Fibroblast of lung (primary cell): ENCODE data around the gene CEP76. TPM values are rescaled to one million over a fixed set of nuclear protein-coding genes. Genes with fewer than 3 reads are reported as not detected.

Source experiments
- DNase-seq, 2 donors: peaks; one replicate each; pipeline versions ENCODE4 v3.0.0 to v3.0.0-alpha.2; 2010; ENCODE audit warnings: low read depth in 2 of 2
- H2AFZ ChIP-seq: 2 replicates; pipeline ENCODE4 v1.5.1; 2012; ENCODE audit warnings: low read length, control low read depth, inconsistent platforms
- H3K27ac ChIP-seq: 2 replicates; pipeline ENCODE4 v1.5.1; 2011; ENCODE audit warnings: low read length, control low read depth; ENCODE audit not compliant: insufficient read depth
- H3K27me3 ChIP-seq: 2 replicates; pipeline ENCODE4 v1.5.1; 2011; ENCODE audit warnings: mild to moderate bottlenecking, low read length; ENCODE audit not compliant: control insufficient read depth, insufficient read depth
- H3K36me3 ChIP-seq: 2 replicates; pipeline ENCODE4 v1.5.1; 2011; ENCODE audit warnings: low read length; ENCODE audit not compliant: control insufficient read depth, insufficient read depth
- H3K4me1 ChIP-seq: 2 replicates; pipeline ENCODE4 v1.5.1; 2011; ENCODE audit warnings: low read length; ENCODE audit not compliant: control insufficient read depth, insufficient read depth; ENCODE audit errors: extremely low read depth
- H3K4me2 ChIP-seq: 2 replicates; pipeline ENCODE4 v1.5.1; 2011; ENCODE audit warnings: low read length, control low read depth; ENCODE audit not compliant: insufficient read depth; ENCODE audit errors: extremely low read depth
- H3K4me3 ChIP-seq, 4 experiments: fragments of 200-600 bp in 1 of 4; sonication (generic) in 1 of 4; replicated peaks in 1 of 4; 2 replicates each; pipeline ENCODE4 v1.5.1; 2011 to 2016; ENCODE audit warnings: low read length in 4 of 4, low read depth in 3 of 4, mild to moderate bottlenecking in 3 of 4, control low read depth in 2 of 4, inconsistent platforms in 1 of 4, mixed read lengths in 1 of 4; ENCODE audit not compliant: insufficient read depth in 1 of 4; ENCODE audit errors: control extremely low read depth in 1 of 4
- H3K79me2 ChIP-seq: 2 replicates; pipeline ENCODE4 v1.5.1; 2012; ENCODE audit warnings: mild to moderate bottlenecking, low read length, inconsistent platforms; ENCODE audit not compliant: control insufficient read depth, insufficient read depth
- H3K9ac ChIP-seq: 2 replicates; pipeline ENCODE4 v1.5.1; 2011; ENCODE audit warnings: mild to moderate bottlenecking, low read length, control low read depth; ENCODE audit not compliant: insufficient read depth
- H3K9me3 ChIP-seq: 2 replicates; pipeline ENCODE4 v1.5.1; 2012; ENCODE audit warnings: low read depth, low read length; ENCODE audit not compliant: control insufficient read depth, insufficient read depth
- H4K20me1 ChIP-seq: 2 replicates; pipeline ENCODE4 v1.5.1; 2011; ENCODE audit warnings: low read length; ENCODE audit not compliant: control insufficient read depth, insufficient read depth; ENCODE audit errors: extremely low read depth
- EZH2 ChIP-seq: IDR thresholded peaks from 2 replicates; pipeline ENCODE4 v1.5.1; 2012; ENCODE audit warnings: low read length, control low read depth, mild to moderate bottlenecking; ENCODE audit errors: missing control alignments
- polyA plus RNA-seq, 2 donors: library from polyadenylated mRNA; depleted of rRNA in 1 of 2; stranded (reverse) in 1 of 2; unstranded in 1 of 2; fragments of >200 nt; gene quantifications; 2 replicates each; pipeline ENCODE4 v1.2.1, GENCODE V29; 2011 to 2012; ENCODE audit warnings: missing spikeins in 1 of 2
- total RNA-seq: library from RNA; depleted of rRNA; stranded (reverse); fragments of >200 nt; gene quantifications from 2 replicates; pipeline ENCODE4 v1.2.1, GENCODE V29; 2014
- TF ChIP-seq, protein P1 (sequence below), 2 donors: IDR thresholded peaks in 1 of 2; conservative IDR thresholded peaks in 1 of 2; 1 replicate in 1 of 2; 2 replicates in 1 of 2; pipeline ENCODE4 v1.5.1; 2011 to 2012; ENCODE audit warnings: low read length in 2 of 2, control low read depth in 1 of 2, inconsistent platforms in 1 of 2, low read depth in 1 of 2, mild to moderate bottlenecking in 1 of 2

Gene CEP76
- total and polyA plus RNA-seq, 2 donors (not counting 1 experiment from before 2014, with no cell fraction given) = 5.2 to 8.1 TPM

DNA sequence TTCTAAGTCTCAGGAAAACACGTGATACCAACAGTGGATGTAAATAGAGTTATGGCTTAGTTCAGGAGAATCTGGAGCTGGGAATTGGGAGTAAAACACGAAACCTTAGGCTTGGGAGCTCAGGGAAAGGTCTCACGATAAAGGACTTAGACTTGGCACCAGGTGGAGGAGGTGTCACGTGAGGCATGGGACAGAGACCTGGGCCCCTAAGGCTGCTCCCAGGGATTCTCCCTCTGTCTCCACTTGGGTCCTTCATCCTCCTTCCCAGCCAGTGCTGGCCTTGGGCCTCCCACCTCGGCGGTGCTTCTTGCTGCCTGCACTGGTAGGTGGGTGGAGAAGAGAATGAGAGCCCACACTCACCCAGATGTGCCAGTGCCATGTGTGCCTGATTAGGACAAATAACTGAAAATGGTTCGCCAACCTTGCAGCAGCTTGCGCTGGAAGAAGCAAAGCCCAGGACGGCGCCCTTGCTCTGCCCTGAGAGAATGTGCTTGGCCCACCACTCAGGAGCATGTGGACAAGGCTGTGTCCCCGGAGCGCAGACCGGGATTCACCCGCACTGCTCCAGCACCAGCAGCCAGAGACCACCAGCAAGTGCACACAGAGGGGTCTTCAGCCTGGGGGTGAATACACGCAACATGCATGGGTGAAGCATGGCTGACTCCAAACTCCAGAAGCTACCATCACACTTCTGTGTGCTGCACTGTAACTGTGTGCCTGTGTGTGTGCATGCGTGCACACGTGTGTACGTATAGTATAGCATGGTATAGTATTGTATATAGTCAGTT, 48.4 kb upstream of the CEP76 start:
- TF ChIP-seq EZH2 = no peak
- TF ChIP-seq, protein P1, sequence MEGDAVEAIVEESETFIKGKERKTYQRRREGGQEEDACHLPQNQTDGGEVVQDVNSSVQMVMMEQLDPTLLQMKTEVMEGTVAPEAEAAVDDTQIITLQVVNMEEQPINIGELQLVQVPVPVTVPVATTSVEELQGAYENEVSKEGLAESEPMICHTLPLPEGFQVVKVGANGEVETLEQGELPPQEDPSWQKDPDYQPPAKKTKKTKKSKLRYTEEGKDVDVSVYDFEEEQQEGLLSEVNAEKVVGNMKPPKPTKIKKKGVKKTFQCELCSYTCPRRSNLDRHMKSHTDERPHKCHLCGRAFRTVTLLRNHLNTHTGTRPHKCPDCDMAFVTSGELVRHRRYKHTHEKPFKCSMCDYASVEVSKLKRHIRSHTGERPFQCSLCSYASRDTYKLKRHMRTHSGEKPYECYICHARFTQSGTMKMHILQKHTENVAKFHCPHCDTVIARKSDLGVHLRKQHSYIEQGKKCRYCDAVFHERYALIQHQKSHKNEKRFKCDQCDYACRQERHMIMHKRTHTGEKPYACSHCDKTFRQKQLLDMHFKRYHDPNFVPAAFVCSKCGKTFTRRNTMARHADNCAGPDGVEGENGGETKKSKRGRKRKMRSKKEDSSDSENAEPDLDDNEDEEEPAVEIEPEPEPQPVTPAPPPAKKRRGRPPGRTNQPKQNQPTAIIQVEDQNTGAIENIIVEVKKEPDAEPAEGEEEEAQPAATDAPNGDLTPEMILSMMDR (conservative IDR thresholded peaks at IDR 0.05 in 1 of 2, IDR thresholded peaks at IDR 0.05 in 1 of 2; ENCODE audit: low read depth in 1 of 2, low read length in 2 of 2) = no peak
- no peak overlapping the region for H3K4me2 ChIP-seq
- no peaks in the 10 kb centered on the region for H3K36me3 ChIP-seq
- DNase-seq = no peak
- no peak overlapping the region for H3K9ac ChIP-seq
- H3K27ac ChIP-seq = no peak overlapping the region
- H3K9me3 ChIP-seq = no peaks in the 10 kb centered on the region
- no peak overlapping the region for H2AFZ ChIP-seq
- no peaks in the 10 kb centered on the region for H3K79me2 ChIP-seq
- H4K20me1 ChIP-seq = no peaks in the 10 kb centered on the region
- H3K4me3 ChIP-seq = no peak overlapping the region
- no peaks in the 10 kb centered on the region for H3K27me3 ChIP-seq
- peaks cover 7% of the 10 kb centered on the region for H3K4me1 ChIP-seq

DNA sequence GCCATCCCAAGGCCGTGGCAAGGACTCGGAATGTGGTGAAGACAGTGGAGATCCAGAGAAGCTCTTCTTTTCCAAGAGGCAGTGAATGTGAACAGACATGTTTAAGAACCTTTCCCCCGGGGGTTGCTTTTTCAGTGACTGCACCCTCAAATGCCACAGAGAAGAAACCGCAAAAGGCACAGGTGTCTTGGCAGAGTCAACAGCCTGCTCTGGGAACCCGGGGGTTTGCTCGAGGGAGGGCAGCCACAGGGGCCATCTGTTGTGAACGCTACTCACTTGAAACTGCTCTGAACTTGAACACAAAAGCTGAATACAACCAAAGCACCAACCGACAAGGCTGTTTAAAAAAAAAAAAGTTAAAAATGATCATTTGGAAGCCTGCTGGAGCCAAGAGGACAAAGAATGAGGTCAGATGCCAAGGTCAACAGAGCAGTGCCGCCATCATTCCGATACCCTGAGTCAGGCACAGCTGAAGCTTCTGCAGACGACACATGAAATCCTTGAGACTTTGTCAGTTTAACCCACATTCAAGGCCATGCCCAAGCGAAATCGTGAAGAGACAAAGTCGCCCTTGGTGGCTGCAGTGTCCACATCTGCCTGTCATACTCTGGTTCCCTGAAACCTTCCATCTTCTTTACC, 47.7 kb upstream of the CEP76 start:
- Histone ChIP-seq H3K27me3 (no peaks in the 10 kb centered on the region), H3K36me3 (no peaks in the 10 kb centered on the region), H3K9ac (no peak overlapping the region), H3K4me3 (no peak overlapping the region), H3K9me3 (no peaks in the 10 kb centered on the region), H3K79me2 (no peaks in the 10 kb centered on the region), H3K4me1 (peaks cover 7% of the 10 kb centered on the region), H3K27ac (no peak overlapping the region), H4K20me1 (no peaks in the 10 kb centered on the region), H2AFZ (no peak overlapping the region), H3K4me2 (no peak overlapping the region)
- TF ChIP-seq EZH2 = no peak
- TF ChIP-seq, protein P1 (conservative IDR thresholded peaks at IDR 0.05 in 1 of 2, IDR thresholded peaks at IDR 0.05 in 1 of 2; ENCODE audit: low read depth in 1 of 2, low read length in 2 of 2) = no peak
- peak in 1 of 2 donors; percentile 39 for DNase-seq

DNA sequence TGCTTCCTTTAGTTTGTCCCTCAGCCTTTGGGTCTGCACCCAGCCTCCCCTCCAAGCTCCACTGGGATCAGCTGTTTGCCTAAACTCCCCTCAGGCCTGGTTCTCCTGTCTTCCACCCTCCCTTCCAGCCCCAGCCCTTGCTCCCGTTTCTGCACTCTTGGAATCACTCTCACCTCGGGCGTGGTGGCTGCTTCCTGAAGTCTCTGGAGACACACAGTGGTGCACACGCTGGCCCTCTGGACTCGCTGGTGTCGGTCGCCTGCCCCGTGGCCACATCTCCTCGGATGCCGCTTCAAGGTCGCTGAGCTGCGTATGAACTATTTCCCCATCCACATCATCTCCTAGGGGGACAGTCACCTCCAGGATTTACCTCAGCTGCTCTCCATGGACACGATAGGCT, 46.6 kb upstream of the CEP76 start:
- H3K9ac ChIP-seq = no peak overlapping the region
- H3K4me2 ChIP-seq = peak overlapping the region; percentile 15
- DNase-seq = no peak
- H3K79me2 ChIP-seq = no peaks in the 10 kb centered on the region
- H3K36me3 ChIP-seq = no peaks in the 10 kb centered on the region
- H3K4me1 ChIP-seq = peaks cover 7% of the 10 kb centered on the region
- peak overlapping the region; percentile 39 for H2AFZ ChIP-seq
- TF ChIP-seq, protein P1 (conservative IDR thresholded peaks at IDR 0.05 in 1 of 2, IDR thresholded peaks at IDR 0.05 in 1 of 2; ENCODE audit: low read depth in 1 of 2, low read length in 2 of 2) = no peak
- no peak for TF ChIP-seq EZH2
- no peak overlapping the region for H3K27ac ChIP-seq
- no peaks in the 10 kb centered on the region for H3K27me3 ChIP-seq
- H4K20me1 ChIP-seq = no peaks in the 10 kb centered on the region
- no peaks in the 10 kb centered on the region for H3K9me3 ChIP-seq
- H3K4me3 ChIP-seq = no peak overlapping the region
